ENCODE data around the gene PARP14. TPM values are rescaled to one million over a fixed set of nuclear protein-coding genes. Genes with fewer than 3 reads are reported as not detected.

The PARP14 gene
- polyA plus RNA-seq, 1 experiment, result 29.3 TPM

DNA sequence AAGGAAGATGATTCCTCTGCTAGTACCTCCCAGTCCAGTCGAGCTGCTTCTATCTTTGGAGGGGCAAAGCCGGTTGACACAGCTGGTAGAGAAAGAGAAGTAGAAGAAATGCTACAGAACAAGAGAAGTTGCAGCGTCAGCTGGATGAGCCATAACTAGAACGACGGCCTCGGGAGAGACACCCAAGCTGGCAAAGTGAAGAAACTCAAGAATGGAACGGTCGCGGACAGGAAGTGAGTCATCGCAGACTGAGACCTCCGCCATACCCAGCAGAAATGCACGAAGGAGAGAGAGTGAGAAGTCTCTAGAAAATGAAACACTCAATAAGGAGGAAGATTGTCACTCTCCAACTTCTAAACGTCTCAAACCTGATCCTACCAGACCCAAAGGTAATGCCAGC, 19.0 kb upstream of the PARP14 start:
- Histone ChIP-seq H3K27me3 (ENCODE audit: control insufficient read depth, insufficient read depth, low read length) (peaks cover 3% of the 10 kb centered on the region), H3K27ac (ENCODE audit: low read depth, low read length) (no peak overlapping the region), H3K4me3 (ENCODE audit: low read depth, low read length) (no peak overlapping the region), H3K9me3 (ENCODE audit: control insufficient read depth, insufficient read depth, low read length) (peaks cover 5% of the 10 kb centered on the region; the same call in 1 of the 2 replicates)
- ChIA-PET POLR2A (no interaction called here), CTCF (no interaction called here)
- no peak for DNase-seq (ENCODE audit: low read depth, low spot score)
- TF ChIP-seq, protein P1, sequence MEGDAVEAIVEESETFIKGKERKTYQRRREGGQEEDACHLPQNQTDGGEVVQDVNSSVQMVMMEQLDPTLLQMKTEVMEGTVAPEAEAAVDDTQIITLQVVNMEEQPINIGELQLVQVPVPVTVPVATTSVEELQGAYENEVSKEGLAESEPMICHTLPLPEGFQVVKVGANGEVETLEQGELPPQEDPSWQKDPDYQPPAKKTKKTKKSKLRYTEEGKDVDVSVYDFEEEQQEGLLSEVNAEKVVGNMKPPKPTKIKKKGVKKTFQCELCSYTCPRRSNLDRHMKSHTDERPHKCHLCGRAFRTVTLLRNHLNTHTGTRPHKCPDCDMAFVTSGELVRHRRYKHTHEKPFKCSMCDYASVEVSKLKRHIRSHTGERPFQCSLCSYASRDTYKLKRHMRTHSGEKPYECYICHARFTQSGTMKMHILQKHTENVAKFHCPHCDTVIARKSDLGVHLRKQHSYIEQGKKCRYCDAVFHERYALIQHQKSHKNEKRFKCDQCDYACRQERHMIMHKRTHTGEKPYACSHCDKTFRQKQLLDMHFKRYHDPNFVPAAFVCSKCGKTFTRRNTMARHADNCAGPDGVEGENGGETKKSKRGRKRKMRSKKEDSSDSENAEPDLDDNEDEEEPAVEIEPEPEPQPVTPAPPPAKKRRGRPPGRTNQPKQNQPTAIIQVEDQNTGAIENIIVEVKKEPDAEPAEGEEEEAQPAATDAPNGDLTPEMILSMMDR (IDR thresholded peaks at IDR 0.05; ENCODE audit: low read depth, low read length), result no peak

DNA sequence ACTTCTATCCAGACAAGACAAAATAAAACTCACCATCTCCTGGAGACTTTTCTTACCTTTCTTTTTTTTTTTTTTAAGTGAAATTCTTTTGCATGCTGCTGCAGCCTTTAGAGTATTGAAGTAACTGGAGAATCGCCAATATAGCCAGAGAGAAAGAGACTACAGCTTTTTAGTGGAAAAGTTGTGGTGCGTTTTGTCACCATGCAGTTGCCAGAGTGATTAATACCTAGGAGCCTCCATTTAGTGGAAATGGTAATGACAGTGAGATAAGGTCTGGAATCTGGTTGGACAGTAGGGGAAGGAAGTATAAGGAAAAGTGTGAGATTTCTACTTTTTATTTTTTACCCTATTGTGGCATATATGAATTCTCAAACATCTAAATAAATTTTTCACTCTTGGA, 18.1 kb upstream of the PARP14 start:
- TF ChIP-seq, protein P1 (IDR thresholded peaks at IDR 0.05; ENCODE audit: low read depth, low read length), result no peak
- DNase-seq (ENCODE audit: low read depth, low spot score), result no peak
- Histone ChIP-seq H3K27ac (ENCODE audit: low read depth, low read length) (no peak overlapping the region), H3K27me3 (ENCODE audit: control insufficient read depth, insufficient read depth, low read length) (peaks cover 3% of the 10 kb centered on the region), H3K4me3 (ENCODE audit: low read depth, low read length) (no peak overlapping the region), H3K9me3 (ENCODE audit: control insufficient read depth, insufficient read depth, low read length) (peaks cover 5% of the 10 kb centered on the region; the same call in 1 of the 2 replicates)
- POLR2A ChIA-PET, result no interaction called here
- CTCF ChIA-PET, result interaction anchor here (0.6 kb wide), 1 partner anchor 17 kb away, joined by 3 read pairs; no protein-coding TSS in a partner anchor

DNA sequence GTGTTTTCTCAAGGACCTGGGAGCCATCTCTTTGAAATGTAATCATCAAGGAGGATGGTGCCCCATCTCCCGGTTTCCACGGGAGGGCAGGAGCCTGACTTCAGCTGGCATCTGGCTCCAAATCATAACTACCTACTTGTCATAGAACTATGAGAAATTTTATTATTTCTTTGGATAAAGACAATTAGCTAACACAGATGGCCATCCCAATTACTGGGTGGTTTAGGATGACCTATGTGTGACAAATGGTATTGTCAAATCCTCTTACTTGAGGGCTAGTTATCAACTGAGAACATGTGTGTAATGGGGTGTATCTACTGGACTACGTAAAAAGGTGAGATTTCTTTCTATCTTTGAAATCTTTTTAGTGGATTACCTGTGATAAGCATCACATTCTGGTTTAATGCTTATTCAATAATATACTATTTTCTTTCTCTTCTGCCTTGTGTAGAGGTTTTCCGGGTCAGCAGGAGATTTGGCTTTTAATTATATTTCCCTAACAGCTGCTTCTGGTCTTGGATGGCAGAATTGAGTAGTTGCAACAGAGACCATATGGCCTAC, 15.3 kb upstream of the PARP14 start:
- DNase-seq (ENCODE audit: low read depth, low spot score), result no peak
- TF ChIP-seq, protein P1 (IDR thresholded peaks at IDR 0.05; ENCODE audit: low read depth, low read length), result no peak

DNA sequence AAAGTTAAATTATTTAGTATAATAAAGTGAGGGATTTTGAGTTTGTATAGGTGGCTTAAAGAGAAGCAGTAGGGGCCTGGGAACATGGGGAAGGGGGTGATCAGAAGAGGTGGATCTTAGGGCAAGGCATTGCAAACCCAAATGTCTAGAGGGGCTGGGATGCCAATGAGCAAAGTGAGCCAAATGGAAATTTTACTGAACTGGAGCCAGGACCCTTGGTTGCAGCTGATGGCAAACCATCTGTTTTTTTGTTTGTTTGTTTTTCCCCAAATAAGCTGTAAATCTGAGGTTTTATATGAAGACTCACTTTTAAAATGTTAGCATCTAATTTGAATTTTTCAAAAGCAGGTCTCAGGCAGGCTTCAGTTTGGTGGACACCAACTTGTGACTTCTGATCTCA, 14.8 kb upstream of the PARP14 start:
- CTCF ChIA-PET, result no interaction called here
- DNase-seq (ENCODE audit: low read depth, low spot score), result no peak
- Histone ChIP-seq H3K27ac (ENCODE audit: low read depth, low read length) (no peak overlapping the region), H3K27me3 (ENCODE audit: control insufficient read depth, insufficient read depth, low read length) (no peaks in the 10 kb centered on the region), H3K4me3 (ENCODE audit: low read depth, low read length) (no peak overlapping the region), H3K9me3 (ENCODE audit: control insufficient read depth, insufficient read depth, low read length) (peaks cover 5% of the 10 kb centered on the region)
- POLR2A ChIA-PET, result no interaction called here
- TF ChIP-seq, protein P1 (IDR thresholded peaks at IDR 0.05; ENCODE audit: low read depth, low read length), result no peak

More for the DNA sequence above, 15.3 kb upstream of the PARP14 start:
- peaks cover 5% of the 10 kb centered on the region for H3K9me3 ChIP-seq (ENCODE audit: control insufficient read depth, insufficient read depth, low read length)
- H3K27me3 ChIP-seq (ENCODE audit: control insufficient read depth, insufficient read depth, low read length), result no peaks in the 10 kb centered on the region
- ChIA-PET CTCF (interaction anchor here (0.6 kb wide), 2 partner anchors 180 to 1118 kb away, joined by 4 to 6 read pairs; no protein-coding TSS in a partner anchor), POLR2A (no interaction called here)
- H3K4me3 ChIP-seq (ENCODE audit: low read depth, low read length), result no peak overlapping the region
- no peak overlapping the region for H3K27ac ChIP-seq (ENCODE audit: low read depth, low read length)

DNA sequence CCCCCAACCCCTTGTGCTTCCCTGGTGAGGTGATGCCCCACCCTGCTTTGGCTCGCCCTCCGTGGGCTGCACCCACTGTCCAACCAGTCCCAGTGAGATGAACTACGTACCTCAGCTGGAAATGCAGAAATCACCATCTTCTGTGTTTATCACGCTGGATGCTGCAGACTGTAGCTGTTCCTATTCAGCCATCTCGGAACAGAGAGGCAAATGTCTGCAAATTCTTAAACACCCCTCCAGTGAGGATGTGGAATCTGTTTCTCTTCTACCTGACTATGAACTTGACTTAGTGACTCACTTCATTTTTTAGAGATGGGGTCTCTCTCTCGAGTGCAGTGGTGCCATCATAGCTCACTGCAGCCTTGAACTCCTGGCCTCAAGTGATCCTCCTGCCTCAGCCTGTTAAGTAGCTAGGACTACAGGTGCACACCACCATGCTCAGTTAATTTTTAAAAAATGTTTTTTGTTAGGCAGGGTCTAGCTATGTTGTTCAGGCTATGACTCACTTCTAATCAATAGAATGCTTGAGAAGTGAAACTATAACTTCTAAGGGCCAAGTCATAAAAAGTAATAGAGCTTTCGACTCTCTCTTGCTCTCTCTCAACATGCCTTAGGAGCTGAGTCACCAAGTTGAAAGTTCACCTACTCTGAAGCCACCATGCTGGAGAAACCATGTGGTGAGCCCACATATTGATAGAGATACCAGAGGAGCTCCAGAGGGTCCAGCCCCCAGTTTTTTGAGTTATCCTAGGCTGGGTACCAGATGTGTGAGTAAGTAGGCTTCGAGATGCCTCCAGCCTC, 11.5 kb upstream of the PARP14 start:
- DNase-seq (ENCODE audit: low read depth, low spot score), result peak; percentile 32
- Histone ChIP-seq H3K27ac (ENCODE audit: low read depth, low read length) (no peak overlapping the region), H3K27me3 (ENCODE audit: control insufficient read depth, insufficient read depth, low read length) (no peaks in the 10 kb centered on the region), H3K4me3 (ENCODE audit: low read depth, low read length) (no peak overlapping the region), H3K9me3 (ENCODE audit: control insufficient read depth, insufficient read depth, low read length) (no peaks in the 10 kb centered on the region; the same call in 1 of the 2 replicates)
- ChIA-PET POLR2A (no interaction called here), CTCF (interaction anchor here (0.6 to 2.1 kb wide), 2 partner anchors 10 to 45 kb away, joined by 3 to 26 read pairs; no protein-coding TSS in a partner anchor)
- TF ChIP-seq, protein P1 (IDR thresholded peaks at IDR 0.05; ENCODE audit: low read depth, low read length), result no peak
